MG63 (cell line): ENCODE data around the gene CCL28. TPM values are rescaled to one million over a fixed set of nuclear protein-coding genes. Genes with fewer than 3 reads are reported as not detected.

ENCODE experiments used
- DNase-seq: peaks from one replicate; pipeline ENCODE4 v3.0.0-alpha.2; 2020
- H3K27me3 ChIP-seq: fragments of 250-450 bp; sonication (Bioruptor Pico); 2 replicates; pipeline ENCODE4 v1.5.1; 2020; ENCODE audit warnings: mild to moderate bottlenecking, moderate library complexity
- H3K36me3 ChIP-seq: fragments of 250-450 bp; sonication (Bioruptor Pico); 2 replicates; pipeline ENCODE4 v1.5.1; 2020; ENCODE audit warnings: mild to moderate bottlenecking, moderate library complexity
- H3K4me3 ChIP-seq: fragments of 250-450 bp; sonication (Bioruptor Pico); 2 replicates; pipeline ENCODE4 v1.5.1; 2020; ENCODE audit warnings: mild to moderate bottlenecking, moderate library complexity
- H3K9me3 ChIP-seq: fragments of 250-450 bp; sonication (Bioruptor Pico); 2 replicates; pipeline ENCODE4 v1.5.1; 2020; ENCODE audit warnings: mild to moderate bottlenecking, moderate library complexity
- total RNA-seq: library from RNA; depleted of rRNA; stranded (reverse); fragments of >200 nt; shearing (Covaris generic); gene quantifications from 2 replicates; pipeline ENCODE4 v1.2.3, GENCODE V29; 2014; ENCODE audit warnings: low replicate concordance; rRNA removed

The CCL28 gene
- total RNA-seq, 1 experiment from 2014 or later = 2.1 TPM

DNA sequence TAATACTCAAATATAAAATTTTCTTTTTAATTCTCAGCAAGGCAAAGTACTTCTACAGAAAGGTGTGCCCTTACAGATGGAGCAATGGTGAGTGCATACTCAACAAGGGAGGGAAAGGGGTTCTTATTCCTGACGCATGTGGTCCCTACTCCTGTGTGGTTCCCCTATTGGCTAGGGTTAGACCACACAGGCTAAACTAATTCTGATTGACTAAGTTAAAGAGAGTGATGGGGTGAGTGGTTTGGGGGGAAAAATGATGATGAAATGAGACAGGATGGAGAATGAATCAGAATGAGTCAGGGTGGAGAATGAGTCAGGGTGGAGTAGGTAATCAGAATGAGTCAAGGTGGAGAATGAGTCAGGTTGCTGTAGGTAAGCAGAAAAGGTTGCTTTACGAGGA lies 76.0 kb downstream of the CCL28 start:
- H3K27me3 ChIP-seq = no peaks in the 10 kb centered on the region; the same call in 1 of the 2 replicates
- H3K4me3 ChIP-seq = no peak overlapping the region
- no peaks in the 10 kb centered on the region for H3K36me3 ChIP-seq
- no peak for DNase-seq
- peaks cover 4% of the 10 kb centered on the region; the same call in 1 of the 2 replicates for H3K9me3 ChIP-seq

DNA sequence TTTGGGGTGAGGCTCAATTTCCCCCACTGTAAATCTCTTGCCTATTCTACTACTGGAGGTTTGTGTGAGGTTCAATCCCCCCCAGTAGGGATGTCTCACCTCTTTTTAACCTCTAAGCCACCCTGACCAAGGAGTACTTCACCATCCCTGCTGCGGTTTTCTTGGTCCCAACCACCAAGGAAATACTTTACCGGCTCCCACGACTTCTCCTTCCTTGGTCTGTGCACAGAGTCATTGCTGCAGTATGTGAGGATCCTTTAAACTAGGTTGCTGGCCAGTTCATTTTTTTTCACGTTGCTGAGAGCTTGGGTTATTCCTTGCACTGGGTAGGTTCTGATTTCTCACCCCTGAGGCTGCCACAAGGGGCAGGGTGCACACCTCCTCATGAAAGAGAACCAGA lies 76.5 kb downstream of the CCL28 start:
- H3K9me3 ChIP-seq = peaks cover 4% of the 10 kb centered on the region; the same call in 1 of the 2 replicates
- H3K4me3 ChIP-seq = no peak overlapping the region
- no peaks in the 10 kb centered on the region for H3K36me3 ChIP-seq
- no peak for DNase-seq
- H3K27me3 ChIP-seq = no peaks in the 10 kb centered on the region; the same call in 1 of the 2 replicates

DNA sequence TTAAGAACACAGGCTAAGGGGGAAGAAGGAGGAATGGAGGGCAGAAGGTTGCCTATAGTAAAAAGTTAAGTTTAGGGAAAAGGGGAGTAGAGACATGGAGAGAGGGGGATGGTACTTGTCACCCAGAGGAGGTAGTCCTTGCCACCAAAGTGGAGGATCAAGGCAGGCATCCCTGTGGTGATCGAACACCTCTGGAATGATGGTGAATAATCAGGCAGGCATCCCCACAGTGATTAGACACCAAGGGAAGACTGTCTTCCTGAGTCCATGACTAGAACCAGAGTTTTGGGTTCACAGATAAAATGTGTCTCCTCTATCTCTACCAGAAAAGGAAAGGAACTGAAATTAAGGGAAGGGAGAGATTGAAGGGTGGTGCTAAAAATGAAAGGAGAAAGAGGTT lies 79.8 kb downstream of the CCL28 start:
- Histone ChIP-seq H3K4me3 (no peak overlapping the region), H3K9me3 (peaks cover 4% of the 10 kb centered on the region; the same call in 1 of the 2 replicates), H3K27me3 (no peaks in the 10 kb centered on the region; the same call in 1 of the 2 replicates), H3K36me3 (no peaks in the 10 kb centered on the region)
- no peak for DNase-seq

Other genes starting within 250 kb of the CCL28 start
- gene NIM1K, start 220.2 kb downstream of the CCL28 start, total RNA-seq = not detected in 2 replicates
- gene HMGCS1, start 99.0 kb downstream of the CCL28 start, total RNA-seq = 19.5 and 22.1 TPM in 2 replicates
- 7.8 and 8.9 TPM in 2 replicates for gene TMEM267, start 71.5 kb upstream of the CCL28 start, total RNA-seq
- 12.4 and 19.1 TPM in 2 replicates for gene C5orf34, start 102.8 kb upstream of the CCL28 start, total RNA-seq
- gene PAIP1, start 144.7 kb upstream of the CCL28 start, total RNA-seq = 175 and 176 TPM in 2 replicates
- gene NNT, start 190.8 kb upstream of the CCL28 start, total RNA-seq = 39.0 and 88.6 TPM in 2 replicates